Measurements from ENCODE around the gene FARS2. TPM values are rescaled to one million over a fixed set of nuclear protein-coding genes. Genes with fewer than 3 reads are reported as not detected.

Gene FARS2
- polyA plus RNA-seq, 3 donors = 12.2 to 21.6 (median 17.7) TPM

GRCh38 chr6:5550631-5551030, 289.3 kb downstream of the FARS2 start:
- no peaks in the 10 kb centered on the region for H3K4me1 Mint-ChIP-seq
- intact Hi-C loops (cut with micrococcal nuclease) = no loop called here
- no peaks in the 10 kb centered on the region for H4K20me1 ChIP-seq (ENCODE audit: insufficient read depth, low read length)
- H3K79me2 ChIP-seq (ENCODE audit: insufficient read depth, low read length) = no peaks in the 10 kb centered on the region
- H3K9me3 Mint-ChIP-seq = peaks cover 5 to 22% (median 8%) of the 10 kb centered on the region in 7 donors
- DNase-seq = no peak
- H2AFZ ChIP-seq (ENCODE audit: insufficient read depth, low read depth, low read length, poor library complexity, severe bottlenecking) = no peak overlapping the region
- no CpG with 5 or more reads among the region's 1 CpG for WGBS (ENCODE audit: insufficient coverage)
- no peak overlapping the region for H3K4me3 Mint-ChIP-seq
- no peak overlapping the region for H3K4me3 ChIP-seq (replicated peaks in 1 of 3; ENCODE audit: low read depth in 2 of 3, low read length in 3 of 3)
- H3K27me3 ChIP-seq (ENCODE audit: control insufficient read depth in 2 of 2, insufficient read depth in 2 of 2, low read length in 2 of 2) = no peaks in the 10 kb centered on the region
- no peak overlapping the region for H3K27ac ChIP-seq (ENCODE audit: low read depth in 1 of 2, low read length in 2 of 2)
- no peak overlapping the region for H3K27ac Mint-ChIP-seq
- no peak overlapping the region for H3K4me2 ChIP-seq (replicated peaks; ENCODE audit: extremely low read depth, low read length, poor library complexity, severe bottlenecking)
- peaks cover 0 to 5% (median 1%) of the 10 kb centered on the region in 3 donors for H3K27me3 Mint-ChIP-seq (ENCODE audit: low read depth in 3 of 3)
- H3K4me1 ChIP-seq (ENCODE audit: control insufficient read depth in 1 of 2, insufficient read depth in 2 of 2, low read length in 2 of 2) = no peaks in the 10 kb centered on the region
- peaks cover 0 to 4% of the 10 kb centered on the region in 2 donors for H3K36me3 ChIP-seq (replicated peaks in 1 of 2; ENCODE audit: control insufficient read depth in 1 of 2, insufficient read depth in 2 of 2, low read length in 2 of 2)
- peaks cover 0 to 8% of the 10 kb centered on the region in 2 donors for H3K9me3 ChIP-seq (replicated peaks in 1 of 2; ENCODE audit: control insufficient read depth in 1 of 2, insufficient read depth in 1 of 2, low read length in 2 of 2)
- no peak overlapping the region for H3K9ac ChIP-seq (ENCODE audit: insufficient read depth, low read length, poor library complexity, severe bottlenecking)
- peaks cover 18 to 40% of the 10 kb centered on the region in 2 donors for H3K36me3 Mint-ChIP-seq
- TF ChIP-seq CTCF (IDR thresholded peaks at IDR 0.05) = no peak

GRCh38 chr6:5552243-5552642, 290.9 kb downstream of the FARS2 start:
- H3K9me3 ChIP-seq (replicated peaks in 1 of 2; ENCODE audit: control insufficient read depth in 1 of 2, insufficient read depth in 1 of 2, low read length in 2 of 2) = peaks cover 0 to 8% of the 10 kb centered on the region in 2 donors
- no peak overlapping the region for H3K9ac ChIP-seq (ENCODE audit: insufficient read depth, low read length, poor library complexity, severe bottlenecking)
- H3K4me1 Mint-ChIP-seq = no peaks in the 10 kb centered on the region
- no peak overlapping the region for H2AFZ ChIP-seq (ENCODE audit: insufficient read depth, low read depth, low read length, poor library complexity, severe bottlenecking)
- H3K27ac ChIP-seq (ENCODE audit: low read depth in 1 of 2, low read length in 2 of 2) = no peak overlapping the region
- no peak overlapping the region for H3K4me2 ChIP-seq (replicated peaks; ENCODE audit: extremely low read depth, low read length, poor library complexity, severe bottlenecking)
- no peaks in the 10 kb centered on the region for H3K36me3 ChIP-seq (replicated peaks in 1 of 2; ENCODE audit: control insufficient read depth in 1 of 2, insufficient read depth in 2 of 2, low read length in 2 of 2)
- peaks cover 0 to 5% (median 1%) of the 10 kb centered on the region in 3 donors for H3K27me3 Mint-ChIP-seq (ENCODE audit: low read depth in 3 of 3)
- no peaks in the 10 kb centered on the region for H3K27me3 ChIP-seq (ENCODE audit: control insufficient read depth in 2 of 2, insufficient read depth in 2 of 2, low read length in 2 of 2)
- H3K36me3 Mint-ChIP-seq = peaks cover 11 to 26% of the 10 kb centered on the region in 2 donors
- H4K20me1 ChIP-seq (ENCODE audit: insufficient read depth, low read length) = no peaks in the 10 kb centered on the region
- H3K4me3 Mint-ChIP-seq = no peak overlapping the region
- peaks cover 0 to 17% (median 7%) of the 10 kb centered on the region in 7 donors for H3K9me3 Mint-ChIP-seq
- WGBS (ENCODE audit: insufficient coverage) = 86% methylated on average over 2 of the region's 2 CpGs
- no peaks in the 10 kb centered on the region for H3K4me1 ChIP-seq (ENCODE audit: control insufficient read depth in 1 of 2, insufficient read depth in 2 of 2, low read length in 2 of 2)
- DNase-seq = no peak
- H3K4me3 ChIP-seq (replicated peaks in 1 of 3; ENCODE audit: low read depth in 2 of 3, low read length in 3 of 3) = no peak overlapping the region
- no peak overlapping the region for H3K27ac Mint-ChIP-seq
- H3K79me2 ChIP-seq (ENCODE audit: insufficient read depth, low read length) = no peaks in the 10 kb centered on the region
- TF ChIP-seq CTCF (IDR thresholded peaks at IDR 0.05) = no peak
- intact Hi-C loops (cut with micrococcal nuclease) = no loop called here

Data from CD14-positive monocyte (primary cell).